H9 (cell line): Measurements from ENCODE around the gene ZNF84. TPM values are rescaled to one million over a fixed set of nuclear protein-coding genes. Genes with fewer than 3 reads are reported as not detected.

ENCODE experiments used
- DNase-seq: peaks from one replicate; pipeline ENCODE4 v3.0.0-alpha.2; 2017
- H2AFZ ChIP-seq: one replicate; pipeline ENCODE4 v1.6.1; 2013; ENCODE audit warnings: mild to moderate bottlenecking, low read length, control low read depth, moderate library complexity
- H2AK5ac ChIP-seq: 2 replicates; pipeline ENCODE4 v1.6.1; 2013; ENCODE audit warnings: low read length, control low read depth, mixed read lengths; ENCODE audit not compliant: insufficient read length
- H2BK120ac ChIP-seq: one replicate; pipeline ENCODE4 v1.6.1; 2013; ENCODE audit warnings: low read depth, mild to moderate bottlenecking, low read length, control low read depth, inconsistent platforms; ENCODE audit not compliant: poor library complexity, severe bottlenecking
- H2BK12ac ChIP-seq: 2 replicates; pipeline ENCODE4 v1.6.1; 2013; ENCODE audit warnings: low read length, control low read depth, mixed read lengths, low read depth; ENCODE audit not compliant: insufficient read length
- H2BK15ac ChIP-seq: 2 replicates; pipeline ENCODE4 v1.6.1; 2013; ENCODE audit warnings: low read depth, low read length, control low read depth
- H2BK20ac ChIP-seq: one replicate; pipeline ENCODE4 v1.6.1; 2013; ENCODE audit warnings: low read depth, mild to moderate bottlenecking, low read length, control low read depth, inconsistent platforms; ENCODE audit not compliant: poor library complexity, severe bottlenecking
- H2BK5ac ChIP-seq: 2 replicates; pipeline ENCODE4 v1.6.1; 2013; ENCODE audit warnings: low read length, control low read depth, mixed read lengths; ENCODE audit not compliant: insufficient read length
- H3K14ac ChIP-seq: 2 replicates; pipeline ENCODE4 v1.6.1; 2013; ENCODE audit warnings: low read length, control low read depth; ENCODE audit not compliant: insufficient read depth
- H3K18ac ChIP-seq: 2 replicates; pipeline ENCODE4 v1.6.1; 2013; ENCODE audit warnings: low read depth, mild to moderate bottlenecking, mixed read lengths, low read length, control low read depth; ENCODE audit not compliant: insufficient read length
- H3K23ac ChIP-seq: 2 replicates; pipeline ENCODE4 v1.6.1; 2013; ENCODE audit warnings: low read length, control low read depth, mixed read lengths, low read depth; ENCODE audit not compliant: insufficient read length
- H3K23me2 ChIP-seq: 2 replicates; pipeline ENCODE4 v1.6.1; 2013; ENCODE audit warnings: low read depth, mild to moderate bottlenecking, mixed read lengths, low read length, control low read depth; ENCODE audit not compliant: insufficient read length, poor library complexity, severe bottlenecking
- H3K27ac ChIP-seq: 2 replicates; pipeline ENCODE4 v1.5.1; 2013; ENCODE audit warnings: low read length, control low read depth, mixed read lengths, low read depth; ENCODE audit not compliant: insufficient read length
- H3K27me3 ChIP-seq: 2 replicates; pipeline ENCODE4 v1.6.1; 2013; ENCODE audit warnings: low read length, control low read depth, inconsistent platforms; ENCODE audit not compliant: insufficient read depth
- H3K4ac ChIP-seq: 2 replicates; pipeline ENCODE4 v1.6.1; 2013; ENCODE audit warnings: low read depth, mild to moderate bottlenecking, control low read depth, inconsistent platforms, low read length, moderate library complexity
- H3K4me1 ChIP-seq: 2 replicates; pipeline ENCODE4 v1.6.1; 2013; ENCODE audit warnings: low read length, control low read depth, inconsistent platforms; ENCODE audit not compliant: insufficient read depth
- H3K4me2 ChIP-seq: 2 replicates; pipeline ENCODE4 v1.6.1; 2013; ENCODE audit warnings: low read length, control low read depth, mixed read lengths; ENCODE audit not compliant: insufficient read length, insufficient read depth
- H3K56ac ChIP-seq: 2 replicates; pipeline ENCODE4 v1.6.1; 2013; ENCODE audit warnings: low read depth, mild to moderate bottlenecking, mixed read lengths, low read length, control low read depth; ENCODE audit not compliant: insufficient read length
- H3K79me1 ChIP-seq: 2 replicates; pipeline ENCODE4 v1.6.1; 2013; ENCODE audit warnings: low read depth, mild to moderate bottlenecking, moderate library complexity, low read length, control low read depth, inconsistent platforms; ENCODE audit not compliant: insufficient read depth, poor library complexity, severe bottlenecking
- H3K79me2 ChIP-seq: 2 replicates; pipeline ENCODE4 v1.6.1; 2013; ENCODE audit warnings: low read length, control low read depth, inconsistent platforms; ENCODE audit not compliant: insufficient read depth
- H3K9ac ChIP-seq: 2 replicates; pipeline ENCODE4 v1.6.1; 2013; ENCODE audit warnings: low read length, control low read depth, mixed read lengths; ENCODE audit not compliant: insufficient read length; ENCODE audit errors: extremely low read depth
- H3K9me3 ChIP-seq: one replicate; pipeline ENCODE4 v1.6.1; 2013; ENCODE audit warnings: low read depth, low read length, inconsistent platforms; ENCODE audit not compliant: control insufficient read depth
- H3T11ph ChIP-seq: one replicate; pipeline ENCODE4 v1.6.1; 2013; ENCODE audit warnings: mild to moderate bottlenecking, low read length, control low read depth, inconsistent platforms
- H4K20me1 ChIP-seq: one replicate; pipeline ENCODE4 v1.6.1; 2013; ENCODE audit not compliant: control insufficient read depth, insufficient read length, insufficient read depth
- H4K5ac ChIP-seq: 2 replicates; pipeline ENCODE4 v1.6.1; 2013; ENCODE audit warnings: low read depth, mild to moderate bottlenecking, mixed read lengths, low read length, control low read depth; ENCODE audit not compliant: insufficient read length
- H4K8ac ChIP-seq: replicated peaks from 2 replicates; pipeline ENCODE4 v1.6.1; 2013; ENCODE audit warnings: low read length, control low read depth, mixed read lengths, low read depth; ENCODE audit not compliant: insufficient read length
- H4K91ac ChIP-seq: 2 replicates; pipeline ENCODE4 v1.6.1; 2013; ENCODE audit warnings: low read depth, mild to moderate bottlenecking, moderate library complexity, mixed read lengths, low read length, control low read depth; ENCODE audit not compliant: insufficient read length
- H3K27ac Mint-ChIP-seq, 3 experiments: 2 replicates in 2 of 3; 3 replicates in 1 of 3; pipeline ENCODE4 v1.8.0; 2020 to 2021; ENCODE audit warnings: mixed read lengths in 3 of 3, mild to moderate bottlenecking in 1 of 3, moderate library complexity in 1 of 3
- H3K27me3 Mint-ChIP-seq: 2 replicates; pipeline ENCODE4 v1.8.0; 2021; ENCODE audit warnings: low read depth, mild to moderate bottlenecking, moderate library complexity, mixed read lengths
- H3K36me3 Mint-ChIP-seq, 3 experiments: 2 replicates in 2 of 3; 3 replicates in 1 of 3; pipeline ENCODE4 v1.8.0; 2020 to 2021; ENCODE audit warnings: low read depth in 3 of 3, mixed read lengths in 3 of 3; ENCODE audit not compliant: insufficient read depth in 1 of 3
- H3K4me1 Mint-ChIP-seq, 2 experiments: 2 replicates each; pipeline ENCODE4 v1.8.0; 2020; ENCODE audit warnings: mixed read lengths in 2 of 2
- H3K4me3 Mint-ChIP-seq, 2 experiments: 2 replicates in 1 of 2; 3 replicates in 1 of 2; pipeline ENCODE4 v1.8.0; 2020 to 2021; ENCODE audit warnings: mild to moderate bottlenecking in 2 of 2, mixed read lengths in 2 of 2, moderate library complexity in 1 of 2
- H3K9me3 Mint-ChIP-seq, 2 experiments: 2 replicates in 1 of 2; 3 replicates in 1 of 2; pipeline ENCODE4 v1.8.0; 2020; ENCODE audit warnings: mild to moderate bottlenecking in 2 of 2, mixed read lengths in 2 of 2, moderate library complexity in 1 of 2
- CTCF ChIP-seq: fragments of 200-600 bp; sonication (generic); conservative IDR thresholded peaks from 3 replicates; pipeline ENCODE4 v1.8.0; 2021; ENCODE audit warnings: antibody characterized with exemption, mild to moderate bottlenecking
- WGBS: extraction: QIAGEN DNeasy Blood & Tissue Kit; methylation state at CpG from one replicate; pipeline ENCODE4 v1.1.7; 2013; ENCODE audit warnings: missing lambda C conversion rate, low lambda C conversion rate, mixed read lengths; ENCODE audit not compliant: insufficient read length; ENCODE audit errors: extremely low coverage; 5-methylcytosine and 5-hydroxymethylcytosine counted together
- total RNA-seq: library from RNA; stranded (reverse); gene quantifications from 2 replicates; pipeline ENCODE4 v1.2.1, GENCODE V29; 2021

The ZNF84 gene
- total RNA-seq, 1 experiment from 2014 or later: 45.1 TPM

- Histone ChIP-seq H4K20me1 (no peaks in the 10 kb centered on the region), H2BK15ac (no peak overlapping the region), H3K9ac (no peak overlapping the region), H3K27me3 (no peaks in the 10 kb centered on the region), H3K18ac (no peak overlapping the region), H3K4ac (no peak overlapping the region), H3K14ac (no peak overlapping the region), H4K91ac (no peak overlapping the region), H3K56ac (no peak overlapping the region), H2BK12ac (no peak overlapping the region), H3K23ac (no peak overlapping the region), H4K8ac (no peak overlapping the region), H3T11ph (no peak overlapping the region), H3K27ac (no peak overlapping the region), H2AK5ac (no peak overlapping the region), H3K23me2 (no peaks in the 10 kb centered on the region), H2AFZ (no peak overlapping the region), H3K4me2 (no peak overlapping the region), H3K79me1 (no peaks in the 10 kb centered on the region), H2BK20ac (no peak overlapping the region), H3K4me1 (no peaks in the 10 kb centered on the region), H2BK120ac (no peak overlapping the region), H3K79me2 (no peaks in the 10 kb centered on the region), H4K5ac (no peak overlapping the region), H2BK5ac (no peak overlapping the region), H3K9me3 (peaks cover 93% of the 10 kb centered on the region)
- Mint-ChIP-seq H3K4me3 (no peak overlapping the region), H3K9me3 (peaks cover 96 to 99% of the 10 kb centered on the region in 2 experiments), H3K4me1 (no peaks in the 10 kb centered on the region), H3K36me3 (peaks cover 52 to 79% (median 54%) of the 10 kb centered on the region in 3 experiments), H3K27me3 (peaks cover 20% of the 10 kb centered on the region), H3K27ac (no peak overlapping the region)
- TF ChIP-seq CTCF: no peak
- no peak for DNase-seq
- no CpG with 5 or more reads among the region's 1 CpG for WGBS
These were observed 24.6 kb downstream of the ZNF84 start for GRCh38 chr12:133061954-133062353.
